ENCODE measurements around the gene ZNF358. TPM values are rescaled to one million over a fixed set of nuclear protein-coding genes. Genes with fewer than 3 reads are reported as not detected.
"Not testable (repeated sequence)": the region's sequence is repeated elsewhere in the genome, so short reads cannot be mapped to it uniquely, and the experiment has no call there.

The ZNF358 gene
- total RNA-seq, 4 donors from 2014 or later: 19.1 to 69.1 (median 33.8) TPM

GRCh38 chr19:7533925-7534480 lies 18.1 kb downstream of the ZNF358 start:
- Histone ChIP-seq H3K4me1 (peaks cover 5% of the 10 kb centered on the region in 2 donors), H3K27ac (peak overlapping the region; percentile 88 to 96), H3K4me3 (peak overlapping the region; percentile 86 to 92), H3K36me3 (no peaks in the 10 kb centered on the region), H3K9me3 (no peaks in the 10 kb centered on the region), H3K27me3 (no peaks in the 10 kb centered on the region)
- DNase-seq: peak; percentile 89
- intact Hi-C loops (cut with DNase I; ENCODE audit: low total_unique reads): no loop called here
- no peak for TF ChIP-seq CTCF (IDR thresholded peaks at IDR 0.05)
- peak; percentile 50 to 61 for TF ChIP-seq POLR2A (IDR thresholded peaks at IDR 0.05)

DNA sequence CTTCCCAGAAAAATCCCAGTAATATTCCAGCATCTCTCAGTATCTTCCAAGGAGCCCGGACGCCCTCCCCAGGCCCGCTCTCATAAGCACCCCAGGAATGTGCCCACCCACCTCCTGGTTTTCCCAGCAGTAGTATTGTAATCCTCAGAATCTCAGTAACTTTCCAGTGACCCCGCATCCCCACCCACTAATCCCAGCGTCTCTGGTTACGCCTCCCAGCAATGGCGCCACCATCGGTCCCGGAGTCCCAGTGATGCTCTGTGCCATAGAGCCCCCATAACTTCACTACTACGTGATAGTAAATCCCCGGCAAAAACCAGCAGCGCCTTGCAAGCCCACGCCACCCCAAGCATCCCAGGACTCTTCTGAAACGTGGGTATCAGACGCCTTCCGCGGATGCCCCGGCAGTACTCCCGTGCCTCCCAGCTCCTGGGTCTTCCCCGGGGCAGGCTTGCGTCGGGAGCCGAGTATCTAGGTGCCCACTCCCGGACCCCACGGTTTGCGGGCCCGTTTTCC lies 18.7 kb downstream of the ZNF358 start:
- peak overlapping the region; percentile 88 to 96 for H3K27ac ChIP-seq
- no peaks in the 10 kb centered on the region for H3K9me3 ChIP-seq
- H3K27me3 ChIP-seq: no peaks in the 10 kb centered on the region
- no peaks in the 10 kb centered on the region for H3K36me3 ChIP-seq
- intact Hi-C loops (cut with DNase I; ENCODE audit: low total_unique reads): no loop called here
- peak; percentile 71 to 80 for DNase-seq
- H3K4me1 ChIP-seq: peaks cover 5% of the 10 kb centered on the region in 2 donors
- TF ChIP-seq CTCF (IDR thresholded peaks at IDR 0.05) (peak in 1 of 4 experiments; percentile 8), POLR2A (IDR thresholded peaks at IDR 0.05) (no peak)
- H3K4me3 ChIP-seq: peak overlapping the region; percentile 86 to 92

GRCh38 chr19:7535047-7535997 lies 19.4 kb downstream of the ZNF358 start, which contains the start of gene PNPLA6:
PNPLA6 (plus strand) TSS chr19:7535717; CDS start chr19:7535789, 72 bp downstream.
- TF ChIP-seq POLR2A (IDR thresholded peaks at IDR 0.05): peak; percentile 67 to 68
- TF ChIP-seq CTCF (IDR thresholded peaks at IDR 0.05): peak in 2 of 4 experiments; percentile 14 to 42
- Histone ChIP-seq H3K27me3 (no peaks in the 10 kb centered on the region), H3K27ac (peak within 1 kb of the TSS; percentile 88 to 96), H3K4me3 (peak within 1 kb of the TSS; percentile 86 to 92), H3K9me3 (no peaks in the 10 kb centered on the region), H3K36me3 (no peaks in the 10 kb centered on the region), H3K4me1 (peaks cover 5% of the 10 kb centered on the region in 2 donors)
- peak; percentile 96 to 97 for DNase-seq
- intact Hi-C loops (cut with DNase I; ENCODE audit: low total_unique reads): no loop called here

GRCh38 chr19:7535998-7536695 lies 20.2 kb downstream of the ZNF358 start:
- no peaks in the 10 kb centered on the region for H3K27me3 ChIP-seq
- DNase-seq: no peak
- intact Hi-C loops (cut with DNase I; ENCODE audit: low total_unique reads): no loop called here
- TF ChIP-seq POLR2A (IDR thresholded peaks at IDR 0.05) (no peak), CTCF (IDR thresholded peaks at IDR 0.05) (no peak)
- peak overlapping the region; percentile 86 to 92 for H3K4me3 ChIP-seq
- H3K9me3 ChIP-seq: no peaks in the 10 kb centered on the region
- H3K36me3 ChIP-seq: no peaks in the 10 kb centered on the region
- peaks cover 5% of the 10 kb centered on the region in 2 donors for H3K4me1 ChIP-seq
- peak overlapping the region; percentile 88 to 96 for H3K27ac ChIP-seq

DNA sequence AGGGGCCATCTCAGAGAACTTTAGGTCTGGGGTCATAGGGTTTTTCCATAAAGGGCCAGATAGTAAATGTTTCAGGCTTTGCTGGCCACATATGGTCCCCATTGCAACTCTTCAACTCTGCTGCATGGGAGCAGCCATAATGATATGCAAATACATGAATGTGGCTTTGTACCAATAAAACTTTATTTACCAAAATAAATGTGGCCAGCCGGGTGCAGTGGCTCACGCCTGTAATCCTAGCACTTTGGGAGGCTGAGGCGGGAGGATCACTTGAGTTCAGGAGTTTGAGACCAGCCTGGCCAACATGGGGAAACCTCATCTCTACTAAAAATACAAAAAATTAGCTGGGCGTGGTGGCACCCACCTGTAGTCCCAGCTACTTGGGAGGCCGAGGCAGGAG lies 23.1 kb downstream of the ZNF358 start:
- DNase-seq; intact Hi-C loops (cut with DNase I; ENCODE audit: low total_unique reads): not testable (repeated sequence)

More for the DNA sequence above, 23.1 kb downstream of the ZNF358 start:
- not testable (repeated sequence) for H3K4me3 ChIP-seq, H3K27me3 ChIP-seq, H3K9me3 ChIP-seq, H3K36me3 ChIP-seq, H3K4me1 ChIP-seq, H3K27ac ChIP-seq

Measured in uterus (tissue), 4 donors.